ENCODE data around the gene PAX3.
"Not testable (repeated sequence)": the region's sequence is repeated elsewhere in the genome, so short reads cannot be mapped to it uniquely, and the experiment has no call there.

The PAX3 gene

DNA sequence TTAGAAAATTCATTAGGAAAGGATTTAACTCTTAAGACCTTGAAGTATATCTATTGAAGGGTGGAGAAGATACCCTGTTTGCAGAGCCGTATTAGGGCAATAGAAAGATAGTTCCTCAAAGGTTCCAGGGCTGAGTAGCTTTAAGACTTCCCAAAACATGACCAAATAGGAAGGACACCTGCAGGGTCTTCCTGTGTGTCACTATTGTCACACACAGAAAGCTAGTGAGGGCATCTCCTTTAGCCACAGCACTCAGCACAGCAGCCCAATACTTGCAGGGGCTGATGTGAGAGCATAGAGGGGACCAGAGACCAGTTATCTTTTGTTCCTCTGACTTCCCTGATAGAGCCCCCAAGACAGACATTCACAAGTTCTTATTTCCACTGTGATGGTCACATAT is 93.7 kb downstream of the PAX3 start:
- DNase-seq, result no peak

DNA sequence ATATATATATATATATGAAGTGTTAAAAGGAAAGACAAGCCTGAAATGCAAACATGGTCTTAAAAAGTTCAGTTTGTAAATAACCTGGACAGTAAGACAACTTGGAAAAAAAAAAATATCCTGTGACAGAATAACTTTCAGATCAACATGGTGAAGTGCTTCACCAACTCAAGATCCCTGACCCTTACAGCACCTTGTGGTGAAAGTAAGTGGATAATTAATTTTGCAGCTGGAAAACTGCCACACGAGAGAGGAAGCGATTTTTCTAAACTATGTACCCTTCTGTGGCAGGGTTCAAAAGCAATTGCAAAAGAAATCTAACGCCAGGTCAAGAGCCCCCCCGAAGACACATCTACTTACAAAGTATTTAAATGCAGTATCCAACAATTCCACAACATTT is 95.8 kb downstream of the PAX3 start:
- DNase-seq, result no peak

DNA sequence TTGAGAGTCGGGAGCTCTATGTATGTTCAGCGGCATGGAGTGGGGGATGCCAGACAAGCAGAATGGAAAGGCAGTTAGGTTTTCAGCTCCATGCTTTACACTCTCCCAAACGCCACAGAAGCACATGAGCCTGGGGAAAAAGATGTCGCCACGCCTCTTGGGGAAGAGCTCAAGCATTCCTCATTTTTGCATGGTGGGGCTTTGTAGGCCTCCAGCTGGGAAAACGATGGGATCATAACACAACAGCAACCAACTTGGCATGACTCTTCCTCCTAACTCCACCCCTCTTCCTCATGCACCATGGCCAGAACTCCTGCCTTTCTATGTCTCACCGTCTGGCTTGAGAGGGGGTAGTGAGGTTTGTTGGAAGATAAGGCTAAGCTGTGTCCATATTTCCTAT is 102.6 kb downstream of the PAX3 start:
- DNase-seq, result no peak

DNA sequence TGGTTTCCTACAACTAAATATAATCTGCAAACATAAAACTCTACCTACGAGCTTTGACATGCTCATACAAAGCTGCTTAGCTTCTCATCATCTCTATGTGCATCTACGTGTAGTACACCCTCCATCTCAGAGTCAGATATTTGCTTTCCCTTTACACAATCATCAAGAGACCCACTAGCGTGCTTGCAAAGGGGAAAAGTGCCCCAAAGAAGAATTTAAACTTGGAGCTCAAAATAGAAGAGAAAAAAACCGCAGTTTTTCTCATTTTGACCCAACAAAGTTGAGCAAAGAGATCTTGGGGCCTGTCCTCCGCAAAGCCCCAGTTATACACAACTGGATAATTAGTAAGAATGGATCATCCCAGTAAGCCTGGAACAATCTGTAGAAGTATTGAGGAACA is 104.1 kb downstream of the PAX3 start:
- no peak for DNase-seq

DNA sequence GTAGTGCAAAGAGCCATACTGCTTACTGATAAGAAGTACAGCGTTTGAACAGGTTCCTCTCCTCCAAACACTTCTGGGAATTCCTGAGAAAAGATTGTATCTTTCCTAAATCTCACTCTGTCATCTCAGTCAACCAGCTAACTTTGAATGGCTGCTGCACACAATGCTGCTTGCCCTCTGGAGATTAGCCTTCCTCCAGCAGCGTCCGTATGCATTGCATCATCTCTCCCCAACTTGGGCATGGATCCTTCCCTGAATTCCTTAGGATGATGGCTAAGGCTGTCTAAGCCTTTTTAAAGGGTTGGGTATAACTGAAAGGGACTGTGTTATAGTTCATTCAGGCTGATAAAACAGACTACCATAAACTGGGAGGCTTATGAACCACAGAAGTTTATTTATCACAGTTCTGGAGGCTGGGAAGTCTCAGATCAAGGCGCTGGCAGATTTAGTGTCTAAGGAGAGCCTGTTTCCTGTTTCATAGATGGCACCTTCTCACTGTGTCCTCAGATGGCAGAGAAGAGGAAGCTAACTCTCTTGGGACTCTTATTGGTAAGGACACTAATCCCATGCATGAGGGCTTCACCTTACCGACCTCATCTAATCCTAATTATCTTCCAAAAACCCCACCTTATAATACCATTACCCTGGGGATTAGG is 105.3 kb downstream of the PAX3 start:
- DNase-seq, result no peak

DNA sequence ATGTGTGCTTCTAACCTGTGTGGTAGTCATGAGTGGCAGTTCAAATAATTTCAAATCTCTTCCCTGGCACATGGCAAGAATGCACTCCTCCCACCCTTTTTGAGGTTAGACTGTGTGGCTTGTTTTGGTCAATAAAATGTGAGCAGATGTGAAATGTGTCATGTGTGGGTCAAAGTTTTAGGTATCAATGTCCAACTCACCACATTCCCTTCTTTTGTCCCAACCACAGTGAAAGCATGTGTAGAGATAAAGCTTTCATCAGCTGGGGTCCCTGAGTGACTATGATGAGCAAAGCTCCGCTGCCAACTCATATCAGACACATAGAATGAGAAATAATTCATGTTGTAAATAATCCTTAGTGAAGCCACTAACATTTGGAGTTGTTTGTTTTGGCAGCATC is 118.2 kb downstream of the PAX3 start:
- no peak for DNase-seq

DNA sequence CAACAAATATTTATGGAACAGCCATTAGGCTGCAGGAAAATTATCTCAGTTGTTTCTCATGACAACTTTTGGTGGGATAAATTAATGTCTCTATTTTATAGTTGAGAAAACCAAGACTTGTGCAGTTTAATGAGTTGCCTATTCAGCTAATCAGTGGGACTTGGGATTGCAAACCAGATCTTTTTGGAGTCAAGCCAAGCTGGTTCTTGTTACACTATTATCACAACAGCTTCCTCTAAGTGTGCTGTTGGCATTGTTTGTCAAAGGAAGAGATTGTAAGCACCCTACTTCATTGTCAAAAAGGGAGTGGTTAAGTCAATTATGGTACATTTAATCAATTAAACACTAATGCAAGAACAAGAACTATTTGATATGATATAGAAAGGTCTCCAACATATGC is 119.2 kb downstream of the PAX3 start:
- no peak for DNase-seq

DNA sequence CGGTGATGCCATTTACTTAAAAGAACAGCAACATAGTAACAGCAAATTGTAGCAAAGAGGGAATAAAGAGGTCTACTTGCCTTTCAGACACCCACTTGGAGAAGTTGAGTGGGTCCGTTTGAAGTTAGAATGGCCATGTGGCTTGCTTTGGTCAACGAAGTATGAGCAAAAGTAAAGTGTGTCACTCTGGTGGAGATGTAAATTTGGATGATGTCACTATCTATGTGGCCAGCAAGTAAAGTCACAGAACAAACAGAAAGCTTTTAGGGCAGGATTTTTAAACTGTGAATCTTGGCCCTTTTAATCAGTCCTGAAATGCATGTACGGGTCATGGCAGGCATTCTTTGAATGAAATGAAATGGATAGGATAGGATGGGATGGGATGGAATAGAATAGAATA is 120.3 kb downstream of the PAX3 start:
- DNase-seq, result no peak

DNA sequence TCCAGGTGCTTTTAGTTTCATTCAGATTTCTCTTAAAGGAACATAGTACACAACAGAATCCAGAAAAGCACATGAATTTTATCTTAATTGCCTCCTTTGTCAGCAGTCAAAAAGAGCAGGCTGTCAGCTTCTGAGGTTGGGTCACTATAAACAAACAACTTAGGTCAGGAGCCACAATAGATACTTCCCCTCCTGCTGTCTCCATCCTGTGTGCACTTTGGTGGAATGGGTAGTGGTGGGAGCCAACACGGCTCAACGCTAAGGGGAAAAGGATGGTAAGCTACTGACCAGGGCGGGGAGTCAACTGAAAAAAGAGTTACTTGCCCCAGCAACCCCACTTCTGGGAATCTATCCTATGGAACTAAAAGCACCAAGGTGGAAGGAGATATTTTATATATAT is 121.9 kb downstream of the PAX3 start:
- no peak for DNase-seq

DNA sequence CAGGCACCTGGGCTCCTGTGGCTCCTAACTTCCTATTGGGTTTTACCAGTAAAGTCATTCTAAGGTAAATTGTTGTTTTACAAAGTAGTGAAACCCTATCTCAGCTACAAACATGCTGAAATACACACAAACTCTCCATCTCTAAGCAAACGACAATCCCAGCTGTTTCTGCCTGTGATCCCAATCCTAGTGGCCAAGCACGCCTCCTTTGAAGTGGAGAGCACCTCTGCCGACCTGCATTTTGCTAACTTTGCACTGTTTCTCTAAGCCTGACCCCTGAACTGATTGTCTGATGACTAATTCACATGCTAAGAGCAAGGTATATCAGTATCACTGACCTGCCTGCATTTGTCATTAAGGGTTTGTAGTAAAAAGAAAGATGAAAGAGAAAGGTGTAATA is 124.3 kb downstream of the PAX3 start:
- no peak for DNase-seq

DNA sequence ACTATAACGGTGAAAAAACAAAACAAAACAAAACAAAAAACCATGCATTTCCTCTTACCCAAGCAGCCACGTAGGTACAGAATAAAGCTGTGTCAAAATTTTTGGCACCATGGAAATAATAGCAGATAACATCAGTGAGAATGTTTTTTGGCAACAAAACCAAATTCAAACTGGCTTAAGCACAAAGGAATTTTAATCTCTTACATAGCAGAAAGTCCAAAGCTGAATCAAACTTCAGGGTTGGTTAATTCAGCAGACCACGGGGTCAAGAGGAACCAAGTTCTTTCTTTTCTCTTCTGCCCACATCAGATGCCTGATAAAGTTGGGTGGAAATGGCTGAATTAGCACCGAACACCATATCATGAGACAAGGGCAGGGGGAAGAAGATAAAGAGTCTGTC is 129.5 kb downstream of the PAX3 start:
- no peak for DNase-seq

DNA sequence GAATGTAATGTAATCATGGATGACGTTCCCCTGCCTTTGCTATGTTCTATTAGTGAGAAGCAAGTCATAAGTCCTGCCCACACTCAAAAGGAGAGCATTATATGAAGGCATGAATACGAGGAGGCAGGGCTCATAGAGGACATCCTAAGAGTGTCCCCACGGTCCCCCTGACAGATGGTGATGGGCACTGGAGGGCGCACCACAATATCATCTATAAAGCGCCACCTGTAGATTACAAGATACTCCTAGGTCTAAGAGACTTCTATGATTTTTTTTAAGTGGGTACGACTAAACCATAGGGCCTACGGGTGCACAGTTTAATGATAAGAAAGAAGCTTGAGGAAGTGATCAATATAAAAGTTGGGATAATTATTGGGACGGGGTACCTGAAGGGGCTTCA is 131.0 kb downstream of the PAX3 start:
- no peak for DNase-seq

DNA sequence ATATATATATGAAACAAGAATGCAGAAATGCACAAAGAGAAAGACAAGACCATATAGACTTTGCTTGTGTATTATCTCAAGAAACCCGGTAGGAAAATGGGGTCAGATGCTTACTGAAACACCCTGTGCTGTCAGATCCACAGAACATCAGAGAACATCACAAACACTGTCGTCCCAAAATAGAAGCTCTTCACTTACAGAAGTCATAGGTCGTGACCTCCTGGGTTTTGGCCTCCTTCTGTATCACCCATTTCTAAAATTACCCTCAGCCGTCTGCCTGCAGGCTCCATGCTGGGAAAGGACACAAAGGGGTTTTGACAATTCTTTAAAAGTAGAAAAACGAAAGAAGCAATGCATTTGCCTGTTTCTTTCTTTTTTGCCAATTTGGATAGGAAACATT is 137.9 kb downstream of the PAX3 start:
- no peak for DNase-seq

DNA sequence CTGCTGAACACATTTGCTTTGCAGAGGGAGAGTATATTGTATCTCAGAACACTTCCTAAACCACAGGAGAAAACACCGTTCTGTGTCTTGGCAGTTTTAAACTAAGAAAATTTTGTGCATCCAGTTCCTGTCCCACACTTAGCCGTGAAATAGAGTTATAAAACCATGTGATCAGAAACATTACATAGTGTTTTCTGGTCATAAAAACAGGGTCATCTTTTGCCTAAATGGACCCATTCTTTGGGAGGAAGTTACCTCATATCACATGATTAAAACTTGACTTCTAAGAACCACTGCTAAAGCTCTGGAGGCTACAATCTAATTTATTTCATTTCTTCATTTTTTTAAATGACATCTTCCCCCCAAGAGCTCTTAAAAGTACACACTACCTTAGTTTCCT is 138.7 kb downstream of the PAX3 start:
- DNase-seq, result no peak

DNA sequence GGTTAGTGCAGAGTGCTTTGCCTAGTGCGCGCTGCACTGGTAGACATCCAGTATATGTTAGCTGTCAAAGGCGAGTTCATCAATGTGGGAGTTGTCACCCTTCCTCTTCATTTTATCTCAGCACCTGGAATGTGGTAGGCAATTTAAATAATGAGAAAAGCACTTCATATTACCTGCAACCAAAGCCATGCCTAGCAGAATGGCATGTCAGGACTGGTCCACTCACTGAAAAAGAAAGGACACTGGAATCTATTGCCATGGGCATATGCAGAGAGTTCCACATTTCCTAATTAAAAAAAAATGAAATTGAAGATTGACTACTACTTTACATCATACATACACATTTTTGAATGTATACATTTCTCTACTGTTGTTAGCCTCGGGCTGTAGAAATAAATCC is 139.6 kb downstream of the PAX3 start:
- no peak for DNase-seq

DNA sequence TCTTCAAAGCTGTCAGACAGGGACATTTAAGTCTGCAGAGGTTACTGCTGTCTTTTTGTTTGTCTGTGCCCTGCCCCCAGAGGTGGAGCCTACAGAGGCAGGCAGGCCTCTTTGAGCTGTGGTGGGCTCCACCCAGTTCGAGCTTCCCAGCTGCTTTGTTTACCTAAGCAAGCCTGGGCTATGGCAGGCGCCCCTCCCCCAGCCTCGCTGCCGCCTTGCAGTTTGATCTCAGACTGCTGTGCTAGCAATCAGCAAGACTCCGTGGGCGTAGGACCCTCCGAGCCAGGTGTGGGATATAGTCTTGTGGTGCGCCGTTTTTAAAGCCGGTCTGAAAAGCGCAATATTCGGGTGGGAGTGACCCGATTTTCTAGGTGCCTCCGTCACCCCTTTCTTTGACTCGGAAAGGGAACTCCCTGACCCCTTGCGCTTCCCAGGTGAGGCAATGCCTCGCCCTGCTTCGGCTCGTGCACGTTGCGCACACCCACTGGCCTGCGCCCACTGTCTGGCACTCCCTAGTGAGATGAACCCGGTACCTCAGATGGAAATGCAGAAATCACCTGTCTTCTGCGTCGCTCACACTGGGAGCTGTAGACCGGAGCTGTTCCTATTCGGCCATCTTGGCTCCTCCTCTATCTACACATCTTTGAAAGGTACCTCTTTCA is 143.7 kb downstream of the PAX3 start:
- not testable (repeated sequence) for DNase-seq
